ENCODE data around the gene URB1.
"Not testable (repeated sequence)": the region's sequence is repeated elsewhere in the genome, so short reads cannot be mapped to it uniquely, and the experiment has no call there.

The URB1 gene

GRCh38 chr21:32372755-32373154 is 20.1 kb downstream of the URB1 start:
- no peak for DNase-seq

DNA sequence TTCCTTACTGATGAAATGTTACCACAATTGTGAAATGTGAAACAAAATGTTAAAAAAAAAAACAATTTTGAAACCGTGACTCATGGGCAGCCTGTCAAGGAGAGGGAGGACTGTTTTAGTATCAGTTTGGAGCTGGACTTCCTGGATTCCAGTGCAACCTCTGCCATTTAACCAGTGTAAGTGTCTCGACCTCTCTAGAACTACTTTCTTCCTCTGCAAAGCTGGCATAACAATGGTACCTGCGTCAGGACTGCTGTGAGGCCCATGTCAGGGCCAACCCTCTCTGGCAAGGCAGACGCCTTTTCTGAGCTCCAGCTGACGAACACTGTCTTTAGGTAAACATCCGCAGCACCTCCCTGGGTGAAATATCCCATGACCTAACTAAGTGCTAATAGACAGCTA is 20.9 kb downstream of the URB1 start:
- no peak for DNase-seq

DNA sequence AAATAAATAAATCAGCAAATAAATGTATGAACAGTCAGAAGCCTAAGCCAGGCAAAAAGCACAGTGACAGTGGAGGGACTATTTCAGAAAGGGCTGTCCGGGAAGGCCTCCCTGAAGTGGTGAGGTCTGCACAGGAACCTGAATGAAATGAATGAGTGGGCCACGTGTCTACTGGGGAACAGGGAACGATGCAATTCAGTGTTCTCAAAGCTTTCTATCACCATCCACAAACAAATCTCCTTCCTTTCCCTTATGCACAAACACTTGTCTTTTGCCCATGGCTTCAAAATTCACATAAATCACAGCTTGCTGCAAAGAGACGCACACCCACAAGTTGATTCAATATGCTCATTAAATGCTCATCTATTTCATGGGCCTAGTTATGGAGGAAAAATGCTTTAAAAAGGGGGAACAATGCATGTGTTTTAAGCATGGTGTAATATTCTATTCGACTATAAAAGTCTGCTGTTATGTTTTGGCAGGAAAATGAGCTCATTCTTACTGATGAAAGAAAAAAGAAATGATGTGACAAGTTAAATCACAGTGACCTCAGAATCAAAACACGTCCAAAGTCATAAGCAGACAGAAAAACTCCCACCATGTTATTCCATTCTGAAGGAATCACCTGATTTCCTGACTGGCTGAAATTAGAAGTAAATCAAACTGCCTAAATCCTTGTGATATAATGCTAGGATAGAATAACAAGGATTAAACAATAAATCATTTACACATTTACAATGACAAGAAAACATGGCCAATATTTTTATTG is 21.6 kb downstream of the URB1 start:
- DNase-seq = no peak

- not testable (repeated sequence) for DNase-seq
These were observed 23.9 kb downstream of the URB1 start for GRCh38 chr21:32368961-32369360.

DNA sequence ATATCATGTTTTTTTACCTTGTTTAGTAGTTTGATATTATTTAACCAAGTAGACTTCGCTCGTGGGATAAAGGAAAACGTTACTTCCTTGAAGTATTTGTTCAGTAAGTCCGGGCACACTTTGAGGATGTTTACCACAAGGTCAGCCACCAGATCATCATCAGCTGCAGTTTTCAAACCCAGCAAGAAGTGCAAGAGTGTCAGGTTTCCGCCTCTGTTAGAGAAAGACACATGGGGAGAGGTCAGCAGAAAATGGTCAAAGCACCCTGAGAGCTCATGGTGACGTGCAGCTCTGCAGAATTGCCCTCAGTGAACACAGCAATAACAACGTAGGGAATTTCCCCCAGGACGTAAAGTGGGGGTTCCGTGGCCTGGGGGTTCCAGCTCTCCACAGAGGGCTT is 24.4 kb downstream of the URB1 start:
- DNase-seq = no peak

GRCh38 chr21:32367158-32367557 is 25.7 kb downstream of the URB1 start:
- no peak for DNase-seq

- no peak for DNase-seq
These were observed 26.6 kb downstream of the URB1 start for GRCh38 chr21:32366191-32366590.

GRCh38 chr21:32364796-32365195 is 28.0 kb downstream of the URB1 start:
- no peak for DNase-seq

DNA sequence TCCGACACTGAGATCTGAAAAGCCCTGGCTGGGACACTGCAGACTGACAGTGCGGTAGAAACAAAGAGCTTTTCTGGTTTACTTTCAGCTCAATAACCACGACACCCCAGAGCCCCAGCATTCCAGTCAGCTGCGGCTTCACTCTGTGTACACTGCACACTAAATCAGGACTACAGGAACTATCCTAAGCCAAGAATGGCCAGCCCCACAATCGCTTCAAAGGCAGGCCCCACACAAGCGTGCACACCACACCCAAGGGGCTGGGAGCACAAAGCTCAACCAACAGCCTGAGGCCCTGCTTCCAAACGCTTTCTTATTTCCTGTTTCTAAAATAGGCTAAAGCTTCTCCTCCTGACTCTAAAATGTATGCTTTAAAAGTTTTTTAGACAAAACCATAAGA is 28.4 kb downstream of the URB1 start:
- no peak for DNase-seq

DNA sequence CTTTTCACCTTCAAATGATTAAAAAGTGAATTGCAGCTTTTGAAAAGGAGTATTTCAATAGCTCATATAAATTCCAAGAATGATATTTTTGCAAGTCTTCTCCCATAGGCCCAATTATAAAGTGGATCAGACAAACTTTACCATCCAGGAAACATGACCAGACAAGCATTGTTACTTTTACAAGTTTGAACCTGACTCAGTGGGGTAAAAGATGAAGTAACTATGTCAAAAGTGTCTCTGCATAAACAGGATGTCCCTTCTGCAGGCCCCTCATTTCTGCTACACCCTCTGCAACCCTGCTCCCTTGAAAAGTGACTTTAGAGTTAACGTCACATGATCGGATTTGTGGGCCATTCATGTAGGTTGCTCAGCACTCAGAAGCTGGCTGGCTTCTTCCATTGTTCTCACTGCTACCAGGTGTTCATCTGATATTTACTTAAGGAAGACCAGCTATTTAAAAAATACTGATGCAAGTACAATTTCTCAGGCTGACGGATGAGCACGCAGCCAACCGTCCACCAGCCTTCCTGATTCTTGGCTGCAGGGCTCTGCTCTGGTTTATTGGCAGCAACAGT is 32.3 kb downstream of the URB1 start:
- no peak for DNase-seq

GRCh38 chr21:32359719-32360260 is 33.0 kb downstream of the URB1 start:
- no peak for DNase-seq

DNA sequence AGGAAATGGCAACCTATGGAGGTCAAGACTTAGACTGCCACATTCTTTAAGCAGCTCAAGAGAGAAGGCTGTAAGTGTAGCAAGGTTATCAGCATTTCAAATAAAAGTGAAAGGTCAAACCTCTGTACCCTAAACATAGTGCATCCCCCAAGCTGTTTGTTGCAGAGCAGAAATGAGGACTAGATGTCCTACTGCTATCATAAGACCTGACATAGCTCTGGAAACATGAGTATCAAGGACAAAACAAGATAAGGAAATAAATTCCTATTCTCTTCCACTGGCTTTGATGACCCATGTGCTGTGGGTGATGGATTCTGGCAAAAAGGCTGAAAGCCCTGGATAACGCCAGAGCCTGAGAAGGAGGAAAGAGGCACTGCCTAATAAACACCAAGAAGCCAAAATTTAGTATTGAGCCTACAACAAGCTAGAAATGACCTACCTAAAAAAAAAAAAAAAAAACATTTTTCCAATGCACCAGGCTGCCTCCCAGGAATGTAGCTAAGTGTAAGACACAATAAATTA is 35.9 kb downstream of the URB1 start:
- no peak for DNase-seq

- no peak for DNase-seq
These were observed 39.7 kb downstream of the URB1 start for GRCh38 chr21:32353002-32353711.

DNA sequence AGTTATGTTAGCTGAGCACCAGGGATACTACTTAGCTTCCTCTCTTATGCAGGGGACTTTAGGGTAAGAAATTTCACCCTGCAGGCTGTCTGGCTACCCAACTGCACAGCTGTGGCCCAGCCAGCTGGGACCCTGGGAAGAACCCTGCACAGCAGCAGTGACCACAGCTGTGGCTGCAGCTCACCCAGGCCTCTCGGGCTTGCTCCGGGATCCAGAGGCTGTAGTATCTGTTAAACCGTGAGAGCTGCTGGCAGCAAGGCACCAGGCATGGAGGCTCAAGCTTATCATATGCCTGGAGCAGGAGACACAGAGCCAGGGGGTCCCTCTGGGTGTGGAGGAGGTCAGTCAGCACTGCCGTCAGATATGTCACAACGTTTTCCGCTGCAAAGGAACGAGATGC is 40.3 kb downstream of the URB1 start:
- no peak for DNase-seq

GRCh38 chr21:32351428-32351827 is 41.4 kb downstream of the URB1 start:
- no peak for DNase-seq

GRCh38 chr21:32350981-32351380 is 41.8 kb downstream of the URB1 start:
- no peak for DNase-seq

- DNase-seq = no peak
These were observed 42.4 kb downstream of the URB1 start for GRCh38 chr21:32350211-32350980.

- no peak for DNase-seq
These were observed 43.4 kb downstream of the URB1 start for GRCh38 chr21:32349333-32349944.

DNA sequence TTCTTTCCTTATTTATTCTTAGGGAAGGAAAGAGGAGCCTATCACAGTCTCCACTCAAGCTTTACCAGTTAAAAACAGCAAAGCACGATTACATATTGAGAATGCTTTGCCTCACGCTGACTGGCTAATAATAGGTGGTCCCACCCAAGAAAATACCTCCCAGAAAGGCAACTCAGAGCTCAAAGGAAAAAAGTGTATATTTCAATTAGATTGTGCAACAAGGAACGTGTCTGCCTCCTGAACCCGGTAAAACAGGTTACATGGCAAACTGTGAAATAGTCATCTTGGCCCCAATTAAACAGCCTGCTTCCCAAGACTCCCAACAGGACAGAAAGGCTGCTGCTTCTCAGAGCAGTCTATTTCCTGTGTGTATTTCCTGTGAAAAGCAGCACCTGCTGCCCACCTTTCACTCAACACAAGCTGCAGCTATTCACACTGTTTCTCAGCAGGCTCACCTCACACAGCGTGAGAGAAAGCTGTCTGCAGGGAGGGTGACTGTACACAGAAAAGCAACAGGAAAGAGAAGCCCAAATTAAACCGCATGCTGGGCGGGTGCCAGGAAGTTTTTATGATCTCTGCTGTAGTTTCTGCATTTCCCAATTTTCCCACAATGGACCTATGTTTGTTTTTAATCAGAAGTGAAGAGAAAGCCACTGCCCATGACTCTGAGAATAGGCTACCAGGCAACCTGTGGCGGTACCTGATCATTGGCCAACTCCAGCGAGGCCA is 44.0 kb downstream of the URB1 start:
- no peak for DNase-seq

DNA sequence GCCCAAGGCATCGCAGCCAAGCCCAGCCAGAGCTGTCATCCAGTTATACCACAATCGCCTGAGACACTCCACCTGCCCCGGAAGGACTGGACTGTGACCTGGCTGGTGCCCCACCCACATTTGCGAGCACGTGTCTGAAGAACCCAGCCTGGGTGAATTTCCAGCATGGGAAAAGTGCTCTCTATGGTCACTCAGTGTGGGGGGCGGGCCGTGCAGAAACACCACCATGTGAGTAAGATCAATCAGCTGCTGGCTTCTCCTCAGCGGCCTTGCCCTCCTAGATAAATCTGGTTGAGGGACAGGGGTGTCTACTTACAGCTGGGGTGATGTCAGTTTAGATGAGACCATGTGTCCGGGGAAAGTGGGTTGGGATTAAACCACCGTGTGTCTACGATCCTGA is 44.8 kb downstream of the URB1 start:
- no peak for DNase-seq

- no peak for DNase-seq
These were observed 45.5 kb downstream of the URB1 start for GRCh38 chr21:32347351-32347750.

- DNase-seq = no peak
These were observed 45.9 kb downstream of the URB1 start for GRCh38 chr21:32346951-32347350.
